ENCODE measurements around the gene PPT2. TPM values are rescaled to one million over a fixed set of nuclear protein-coding genes. Genes with fewer than 3 reads are reported as not detected.

PPT2 gene
- total RNA-seq, 3 donors from 2014 or later (not counting 1 experiment from before 2014, with no cell fraction given): 16.3 to 28.3 (median 19.0) TPM

DNA sequence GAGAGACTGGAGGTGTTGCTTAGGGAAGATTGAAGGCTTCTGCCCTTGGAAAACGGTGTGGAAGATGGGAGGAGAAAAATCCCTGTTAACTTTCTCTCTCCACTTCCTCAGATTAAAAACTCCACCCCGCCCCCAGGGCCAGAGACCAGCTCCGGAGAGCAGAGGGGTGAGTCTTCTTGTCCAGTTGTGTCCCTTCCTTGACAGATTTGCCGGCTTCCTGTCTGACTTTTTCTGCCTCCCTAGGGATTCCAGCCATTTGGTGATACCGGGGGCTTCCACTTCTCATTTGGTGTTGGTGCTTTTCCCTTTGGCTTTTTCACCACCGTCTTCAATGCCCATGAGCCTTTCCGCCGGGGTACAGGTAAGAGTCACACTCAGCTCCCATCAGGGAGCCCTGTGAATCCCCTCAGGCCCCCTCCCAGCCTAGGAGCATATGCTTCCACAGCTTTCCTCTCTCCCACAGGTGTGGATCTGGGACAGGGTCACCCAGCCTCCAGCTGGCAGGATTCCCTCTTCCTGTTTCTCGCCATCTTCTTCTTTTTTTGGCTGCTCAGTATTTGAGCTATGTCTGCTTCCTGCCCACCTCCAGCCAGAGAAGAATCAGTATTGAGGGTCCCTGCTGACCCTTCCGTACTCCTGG lies 25.9 kb downstream of the PPT2 start:
- WGBS (ENCODE audit: insufficient coverage): 87% methylated on average over 9 of the region's 10 CpGs
- no peaks in the 10 kb centered on the region for H3K9me3 Mint-ChIP-seq
- no peak overlapping the region for H3K4me3 ChIP-seq (ENCODE audit: low read length)
- intact Hi-C loops (cut with micrococcal nuclease): loop anchor here (5.0 to 10.0 kb wide), 2 partner anchors 515 to 792 kb away; partner anchors contain the start of genes C6orf47, CSNK2B, GPANK1 and LY6G5B
- H3K27ac Mint-ChIP-seq: peak overlapping the region; percentile 97
- ATAC-seq: no peak
- H3K27me3 ChIP-seq (ENCODE audit: control insufficient read depth, insufficient read depth, low read length): no peaks in the 10 kb centered on the region
- H3K4me1 ChIP-seq (ENCODE audit: control insufficient read depth, insufficient read depth, low read length): peaks cover 43% of the 10 kb centered on the region
- TF ChIP-seq CTCF (IDR thresholded peaks at IDR 0.05): no peak
- no peaks in the 10 kb centered on the region for H3K9me3 ChIP-seq (ENCODE audit: control insufficient read depth, insufficient read depth, low read length)
- peak overlapping the region; percentile 41 for H3K4me3 Mint-ChIP-seq
- peaks cover 36% of the 10 kb centered on the region for H3K36me3 ChIP-seq (ENCODE audit: control insufficient read depth, insufficient read depth, low read length)
- H3K4me1 Mint-ChIP-seq: peaks cover 55 to 71% of the 10 kb centered on the region in 2 donors
- DNase-seq: no peak
- no peaks in the 10 kb centered on the region for H3K36me3 Mint-ChIP-seq
- H3K27me3 Mint-ChIP-seq (ENCODE audit: low read depth in 2 of 2): no peaks in the 10 kb centered on the region
- no peak overlapping the region for H3K27ac ChIP-seq (ENCODE audit: low read length)

DNA sequence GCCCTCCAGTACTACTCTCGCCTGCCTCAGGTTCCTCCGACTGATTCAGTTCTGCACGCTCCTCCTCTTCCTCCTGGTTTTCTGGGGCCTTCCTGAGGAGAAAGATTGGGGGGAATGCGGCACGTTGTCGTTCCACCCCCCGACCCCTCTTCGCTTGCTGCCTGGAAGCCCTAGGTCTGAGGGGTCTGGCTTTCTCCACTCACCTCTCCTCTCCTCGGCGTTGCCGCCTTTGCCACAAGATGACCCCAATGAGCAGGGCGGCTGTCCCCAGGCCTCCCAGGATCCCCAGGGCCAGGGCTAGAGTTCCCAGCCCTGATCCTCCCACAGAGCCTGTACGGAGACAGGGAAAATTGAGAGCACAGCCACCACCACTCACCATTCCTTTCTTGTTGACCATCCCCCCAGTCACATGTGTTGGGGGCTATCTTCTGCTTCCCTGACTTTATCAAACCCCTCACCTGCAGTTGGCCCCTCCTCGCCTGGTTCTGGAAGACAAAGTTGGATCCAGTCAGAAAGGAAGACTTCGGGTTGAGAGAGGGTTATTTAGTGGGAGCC lies 27.3 kb downstream of the PPT2 start:
- peaks cover 39% of the 10 kb centered on the region for H3K36me3 ChIP-seq (ENCODE audit: control insufficient read depth, insufficient read depth, low read length)
- H3K36me3 Mint-ChIP-seq: peaks cover 4% of the 10 kb centered on the region
- no peaks in the 10 kb centered on the region for H3K27me3 Mint-ChIP-seq (ENCODE audit: low read depth in 2 of 2)
- H3K4me1 Mint-ChIP-seq: peaks cover 45 to 65% of the 10 kb centered on the region in 2 donors
- WGBS (ENCODE audit: insufficient coverage): 95% methylated on average over 15 of the region's 15 CpGs
- H3K9me3 Mint-ChIP-seq: no peaks in the 10 kb centered on the region
- peak overlapping the region in 1 of 2 donors; percentile 97 for H3K27ac Mint-ChIP-seq
- no peaks in the 10 kb centered on the region for H3K9me3 ChIP-seq (ENCODE audit: control insufficient read depth, insufficient read depth, low read length)
- H3K27me3 ChIP-seq (ENCODE audit: control insufficient read depth, insufficient read depth, low read length): no peaks in the 10 kb centered on the region
- ATAC-seq (no peak), DNase-seq (no peak)
- no peak overlapping the region for H3K4me3 ChIP-seq (ENCODE audit: low read length)
- intact Hi-C loops (cut with micrococcal nuclease): no loop called here
- peak overlapping the region; percentile 25 for H3K4me3 Mint-ChIP-seq
- H3K27ac ChIP-seq (ENCODE audit: low read length): no peak overlapping the region
- no peak for TF ChIP-seq CTCF (IDR thresholded peaks at IDR 0.05)
- H3K4me1 ChIP-seq (ENCODE audit: control insufficient read depth, insufficient read depth, low read length): peaks cover 33% of the 10 kb centered on the region

GRCh38 chr6:32181915-32182529 lies 28.1 kb downstream of the PPT2 start:
- no peak overlapping the region for H3K4me3 ChIP-seq (ENCODE audit: low read length)
- H3K4me1 ChIP-seq (ENCODE audit: control insufficient read depth, insufficient read depth, low read length): peaks cover 32% of the 10 kb centered on the region
- H3K9me3 ChIP-seq (ENCODE audit: control insufficient read depth, insufficient read depth, low read length): no peaks in the 10 kb centered on the region
- no peak overlapping the region for H3K27ac ChIP-seq (ENCODE audit: low read length)
- no peak for TF ChIP-seq CTCF (IDR thresholded peaks at IDR 0.05)
- peaks cover 47% of the 10 kb centered on the region for H3K36me3 ChIP-seq (ENCODE audit: control insufficient read depth, insufficient read depth, low read length)
- ATAC-seq (no peak), DNase-seq (no peak)
- intact Hi-C loops (cut with micrococcal nuclease): no loop called here
- H3K27ac Mint-ChIP-seq: peak overlapping the region in 1 of 2 donors; percentile 97
- H3K4me1 Mint-ChIP-seq: peaks cover 44 to 65% of the 10 kb centered on the region in 2 donors
- no peaks in the 10 kb centered on the region for H3K27me3 ChIP-seq (ENCODE audit: control insufficient read depth, insufficient read depth, low read length)
- no peaks in the 10 kb centered on the region for H3K9me3 Mint-ChIP-seq
- 92% methylated on average over 10 of the region's 10 CpGs for WGBS (ENCODE audit: insufficient coverage)
- no peak overlapping the region for H3K4me3 Mint-ChIP-seq
- no peaks in the 10 kb centered on the region for H3K27me3 Mint-ChIP-seq (ENCODE audit: low read depth in 2 of 2)
- peaks cover 12% of the 10 kb centered on the region for H3K36me3 Mint-ChIP-seq

Data from natural killer cell (primary cell).